Right ventricle myocardium inferior (tissue), 1 donor: ENCODE data around the gene ISCU. TPM values are rescaled to one million over a fixed set of nuclear protein-coding genes. Genes with fewer than 3 reads are reported as not detected.

Experiments
- ATAC-seq: fragments of 200-7000 bp; cut with Tn5 transposase; one replicate; pipeline ENCODE4 v1.9.1; 2020; ENCODE audit warnings: mild to moderate bottlenecking, moderate library complexity
- DNase-seq: peaks from one replicate; pipeline ENCODE4 v3.0.0; 2021; ENCODE audit errors: missing footprints
- intact Hi-C: fragments of 100-400 bp; cut with DNase I; formaldehyde crosslinking; loops from one replicate; pipeline ENCODE4 v1.11.0; 2022
- total RNA-seq: library from RNA; stranded (reverse); fragmentation: NEBNext Ultra II Directional; extraction: Animal tissue kit (Norgen Biotek cat#: 25700); gene quantifications from one replicate; pipeline ENCODE4 v1.2.1, GENCODE V29; 2021
- donor health status: DM: no; HTN: yes; CAD: no; lungs with severe emphysema.

Gene ISCU
- total RNA-seq, 1 donor from 2014 or later, result 444 TPM

GRCh38 chr12:108595711-108596647 lies 33.6 kb downstream of the ISCU start:
- ATAC-seq (no peak), DNase-seq (no peak)
- intact Hi-C loops, result no loop called here

DNA sequence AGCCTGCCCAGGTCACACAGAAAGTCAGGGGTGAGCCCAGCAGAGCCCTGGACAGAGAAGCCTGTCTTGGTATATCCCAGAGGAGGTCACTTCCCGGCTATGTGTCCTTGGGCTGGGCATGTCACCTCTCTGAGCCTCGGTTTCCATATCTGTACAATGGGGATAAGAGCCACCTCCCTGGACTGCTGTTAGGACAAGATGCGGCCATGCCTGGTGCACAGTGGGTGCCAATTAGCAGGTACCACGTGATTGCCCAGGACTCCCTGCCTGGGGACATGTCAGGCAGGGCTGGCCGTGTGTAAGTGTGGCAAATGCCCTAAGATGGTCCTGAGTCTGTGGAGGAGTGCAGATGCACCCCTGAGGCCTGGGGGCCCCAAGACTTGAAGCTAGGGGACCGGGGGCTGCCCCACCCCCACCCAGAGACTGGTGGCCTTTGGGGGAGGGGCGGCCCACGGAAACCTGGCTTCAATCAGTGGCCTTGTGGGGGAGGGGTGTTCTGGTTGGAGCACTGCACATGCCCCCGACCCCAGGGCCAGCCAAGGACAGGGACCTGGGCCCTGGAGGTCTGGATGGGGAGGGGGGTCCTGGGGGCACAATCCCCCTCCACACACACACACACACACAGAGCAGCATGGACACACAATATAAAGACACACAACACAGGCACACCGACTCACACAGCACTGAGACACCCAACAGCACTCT lies 34.6 kb downstream of the ISCU start:
- intact Hi-C loops, result no loop called here
- no peak for ATAC-seq
- DNase-seq, result no peak

DNA sequence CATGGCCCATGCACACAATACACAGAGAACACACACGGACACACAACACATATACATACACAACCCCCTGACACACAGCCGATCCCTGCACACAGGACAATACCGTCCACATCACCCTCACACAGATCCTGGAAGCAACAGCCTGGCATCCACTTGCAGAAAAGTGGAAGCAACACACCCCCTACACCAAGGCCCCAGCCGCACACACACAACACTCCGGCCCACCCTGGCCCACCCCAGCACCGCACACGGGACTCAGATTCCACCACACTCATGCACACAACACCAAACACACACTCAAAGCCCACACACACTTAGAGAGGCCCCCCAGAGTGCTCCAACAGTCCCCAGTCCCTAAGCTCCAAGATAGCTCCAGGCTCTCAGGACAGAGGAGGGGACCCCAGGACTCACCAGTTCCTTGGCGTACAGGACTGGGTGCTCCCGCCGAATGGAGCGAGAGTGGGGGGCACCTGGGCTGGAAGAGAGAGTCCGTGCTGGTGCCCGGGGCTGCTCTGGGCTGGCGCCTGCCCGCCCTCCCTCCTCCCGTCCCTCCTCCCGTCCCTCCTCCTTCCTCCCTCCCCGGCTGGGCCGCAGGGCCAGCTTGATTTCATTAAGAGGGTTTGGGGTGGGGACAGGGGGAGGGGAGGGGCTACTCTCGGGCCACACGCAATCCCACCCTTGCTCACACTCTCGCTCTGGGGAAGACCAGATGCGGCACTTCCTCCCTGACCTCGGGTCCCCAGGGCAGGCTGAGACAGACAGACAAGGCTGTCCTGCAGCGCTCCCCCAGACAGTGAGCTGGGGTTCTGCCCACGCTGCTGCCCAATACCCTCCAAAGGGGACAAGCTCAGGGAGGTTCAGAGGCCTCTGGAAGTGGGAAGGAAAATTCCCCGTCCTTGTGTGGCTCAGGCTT lies 35.4 kb downstream of the ISCU start, which contains the start of gene TMEM119:
TSS of gene TMEM119 (minus strand) at position 526 of the 913 bp plus-strand sequence. CDS start 5,701 bp downstream, outside the sequence.
- DNase-seq (peak; percentile 76), ATAC-seq (peak; percentile 63)
- intact Hi-C loops, result no loop called here

DNA sequence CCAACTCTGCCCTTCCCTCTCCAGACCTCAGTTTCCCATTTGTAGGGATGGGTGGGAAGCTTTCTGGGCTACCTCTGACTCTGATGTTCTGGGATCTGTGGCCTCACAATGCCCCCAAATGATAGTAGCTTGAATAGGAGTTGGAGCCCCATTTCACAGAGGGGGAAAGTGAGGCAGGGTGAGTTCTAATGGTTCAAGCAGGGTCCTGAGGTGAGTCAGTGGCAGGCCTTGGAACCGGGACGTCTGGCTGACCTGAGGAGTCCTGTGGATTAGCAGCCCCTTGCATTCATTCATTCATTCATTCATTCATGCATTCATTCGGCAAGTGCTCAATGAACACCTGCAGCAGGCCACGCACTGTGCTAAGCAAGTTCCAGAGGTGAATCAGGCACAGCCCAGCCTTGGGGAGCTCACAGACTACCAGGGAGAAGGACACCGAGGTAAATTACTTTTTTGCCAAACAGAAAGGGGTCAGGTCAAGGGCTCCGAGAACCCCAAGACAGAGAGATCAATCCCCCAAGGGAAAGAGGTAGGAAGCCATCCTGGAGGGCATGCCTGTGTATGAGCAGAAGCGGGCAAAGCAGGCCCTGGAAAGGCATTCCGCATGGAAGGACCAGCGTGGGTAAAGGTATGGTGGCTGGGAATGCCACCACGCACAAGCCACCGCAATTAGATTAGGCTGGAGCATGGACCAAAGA lies 36.3 kb downstream of the ISCU start:
- intact Hi-C loops, result no loop called here
- DNase-seq (no peak), ATAC-seq (no peak)

DNA sequence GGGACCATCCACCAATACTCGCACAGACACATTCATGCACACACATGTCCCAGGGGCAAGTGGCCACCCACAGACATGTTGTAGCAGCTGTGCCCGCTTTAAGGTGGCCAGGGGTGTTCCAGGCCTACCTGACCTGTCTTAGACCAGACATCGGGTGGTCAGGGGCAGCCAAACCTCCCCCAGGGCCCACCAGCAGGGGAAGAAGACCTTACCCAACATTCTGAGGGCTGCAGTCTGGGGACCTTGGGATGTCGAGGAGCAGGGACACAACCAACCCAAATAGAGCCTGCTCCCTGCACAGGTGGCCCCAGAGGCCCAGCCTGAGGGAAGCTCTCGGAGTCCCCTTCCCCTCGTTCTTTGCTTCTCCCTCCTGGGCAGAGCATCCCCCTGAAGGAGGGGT lies 37.1 kb downstream of the ISCU start:
- intact Hi-C loops, result no loop called here
- ATAC-seq (no peak), DNase-seq (no peak)

DNA sequence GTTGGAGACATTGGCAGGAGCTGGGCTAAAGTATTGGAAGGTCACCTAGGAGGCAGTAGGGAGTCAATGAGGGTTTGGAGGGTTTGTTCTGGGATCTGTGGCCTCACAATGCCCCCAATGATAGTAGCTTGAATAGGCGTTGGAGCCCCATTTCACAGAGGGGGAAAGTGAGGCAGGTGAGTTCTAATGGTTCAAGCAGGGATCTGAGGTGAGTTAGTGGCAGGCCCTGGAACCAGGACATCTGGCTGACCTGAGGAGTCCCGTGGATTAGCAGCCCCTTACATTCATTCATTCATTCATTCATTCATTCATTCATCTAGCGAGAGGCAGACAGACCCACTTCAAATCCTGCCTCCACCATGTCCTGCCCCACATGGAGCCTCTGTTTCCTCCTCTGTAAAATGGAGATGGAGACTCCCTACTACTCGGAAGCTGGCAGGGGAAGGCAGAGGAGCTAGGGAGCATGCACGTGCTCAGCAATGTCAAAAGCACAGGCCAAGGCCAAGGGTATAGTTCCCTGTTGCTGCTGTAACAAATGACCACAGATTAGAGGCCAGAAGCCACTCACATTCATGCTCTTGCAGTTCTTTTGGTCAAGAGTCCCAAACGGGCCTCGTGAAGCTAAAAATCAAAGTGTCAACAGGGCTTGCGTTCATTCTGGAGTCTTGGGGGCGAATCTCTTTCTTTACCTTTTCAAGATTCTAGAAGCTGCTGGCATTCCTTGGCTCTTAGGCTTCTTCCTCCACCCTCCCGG lies 37.7 kb downstream of the ISCU start:
- ATAC-seq (no peak), DNase-seq (no peak)
- intact Hi-C loops, result no loop called here

- ATAC-seq, result no peak
- no peak for DNase-seq
- intact Hi-C loops, result no loop called here
Measured at GRCh38 chr12:108600702-108601007, 38.3 kb downstream of the ISCU start.

- intact Hi-C loops, result no loop called here
- ATAC-seq (no peak), DNase-seq (no peak)
Measured at GRCh38 chr12:108602209-108602705, 39.9 kb downstream of the ISCU start.

DNA sequence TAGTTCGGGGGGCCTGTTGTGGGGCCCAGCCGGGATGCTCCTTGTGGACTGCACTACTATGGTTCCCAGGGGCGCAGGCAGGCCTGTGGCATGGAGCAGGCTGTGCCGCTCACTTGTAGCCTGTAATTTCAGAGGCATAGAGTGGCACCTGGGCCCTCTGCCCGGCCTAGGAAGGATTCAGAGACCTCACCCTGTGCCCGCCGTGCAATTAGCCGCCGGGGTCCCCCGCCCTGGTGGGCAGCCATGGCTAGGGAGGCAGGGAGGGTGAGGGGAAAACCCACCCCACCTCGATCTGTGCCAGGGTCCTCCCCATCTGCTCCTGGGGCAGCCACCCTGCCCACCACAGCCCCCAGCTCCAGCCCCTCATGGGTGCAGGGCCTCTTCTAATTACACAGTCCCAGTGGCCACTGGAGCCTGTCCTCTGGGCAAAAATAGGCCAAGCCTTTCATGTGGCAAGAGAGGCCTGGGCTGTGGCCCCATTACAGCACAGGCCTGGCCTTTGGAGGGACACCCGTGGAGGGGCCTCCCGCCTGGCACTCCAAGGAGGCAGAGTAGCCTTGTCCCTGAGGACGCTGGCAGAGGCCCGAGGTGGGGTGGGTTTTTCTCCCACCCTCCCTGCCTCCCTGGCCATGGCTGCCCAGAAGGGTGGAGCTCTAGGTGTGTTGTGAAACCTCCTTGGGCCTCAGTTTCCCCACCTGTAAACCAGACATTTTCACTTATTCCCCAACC lies 40.7 kb downstream of the ISCU start:
- no peak for ATAC-seq
- DNase-seq, result no peak
- intact Hi-C loops, result no loop called here

GRCh38 chr12:108603743-108604142 lies 41.3 kb downstream of the ISCU start:
- no peak for ATAC-seq
- intact Hi-C loops, result no loop called here
- no peak for DNase-seq

- no peak for DNase-seq
- no peak for ATAC-seq
- intact Hi-C loops, result no loop called here
Measured at GRCh38 chr12:108604208-108604941, 42.0 kb downstream of the ISCU start.

DNA sequence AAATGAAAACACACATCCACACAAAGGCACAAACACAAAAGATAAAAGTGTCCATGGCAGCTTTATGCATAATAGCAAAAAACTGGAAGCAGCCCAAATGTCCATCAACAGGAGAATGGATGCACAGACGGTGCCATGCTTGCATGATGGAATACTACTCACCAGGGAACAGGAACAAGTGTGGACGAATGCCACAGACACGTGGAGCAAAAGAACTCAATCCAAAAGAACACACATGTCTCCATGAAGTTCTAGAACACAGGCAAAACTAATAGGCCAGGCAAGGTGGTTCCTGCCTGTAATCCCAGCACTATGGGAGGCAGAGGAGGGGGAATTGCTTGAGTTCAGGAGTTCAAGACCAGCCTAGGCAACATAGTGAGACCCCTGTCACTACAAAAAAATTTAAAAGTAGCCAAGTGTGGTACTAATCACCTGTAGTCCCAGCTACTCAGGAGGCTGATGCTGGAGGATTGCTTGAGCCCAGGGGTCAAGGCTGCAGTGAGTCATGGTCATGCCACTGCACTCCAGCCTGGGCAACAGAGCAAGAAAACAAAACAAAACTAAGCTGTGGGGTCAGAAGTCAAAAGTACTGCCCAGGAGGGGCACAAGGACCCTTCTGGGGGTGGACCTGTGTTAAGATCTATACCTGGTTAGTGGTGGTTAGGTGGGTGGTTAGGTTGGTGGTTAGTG lies 42.7 kb downstream of the ISCU start:
- intact Hi-C loops, result no loop called here

DNA sequence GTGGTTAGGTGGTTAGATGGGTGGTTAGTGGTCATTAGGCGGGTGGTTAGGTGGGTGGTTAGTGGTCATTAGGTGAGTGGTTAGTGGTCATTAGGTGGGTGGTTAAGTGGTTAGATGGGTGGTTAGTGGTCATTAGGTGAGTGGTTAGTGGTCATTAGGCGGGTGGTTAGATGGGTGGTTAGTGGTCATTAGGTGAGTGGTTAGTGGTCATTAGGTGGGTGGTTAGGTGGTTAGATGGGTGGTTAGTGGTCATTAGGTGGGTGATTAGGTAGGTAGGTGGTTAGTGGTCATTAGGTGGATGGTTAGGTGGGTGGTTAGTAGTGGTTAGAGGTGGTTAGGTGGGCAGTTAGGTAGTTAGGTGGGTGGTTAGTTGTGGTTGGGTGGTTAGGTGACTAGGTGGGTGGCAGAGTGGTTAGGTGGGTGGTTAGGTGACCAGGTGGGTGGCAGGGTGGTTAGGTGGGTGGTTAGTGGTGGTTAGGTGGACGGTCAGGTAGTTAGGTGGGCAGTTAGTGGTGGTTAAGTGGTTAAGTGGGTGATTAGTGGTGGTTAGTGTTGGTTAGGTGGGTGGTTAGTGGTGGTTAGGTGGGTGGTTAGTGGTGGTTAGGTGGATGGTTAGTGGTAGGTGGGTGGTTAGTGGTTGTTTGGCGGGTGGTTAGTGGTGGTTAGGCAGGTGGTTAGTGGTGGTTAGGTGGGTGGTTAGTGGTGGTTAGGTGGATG lies 43.5 kb downstream of the ISCU start:
- DNase-seq (no peak), ATAC-seq (no peak)
- intact Hi-C loops, result no loop called here

More for the DNA sequence above, 42.7 kb downstream of the ISCU start:
- no peak for ATAC-seq
- no peak for DNase-seq

GRCh38 chr12:108606492-108606891 lies 44.1 kb downstream of the ISCU start:
- DNase-seq, result no peak
- intact Hi-C loops, result no loop called here

GRCh38 chr12:108607981-108608600 lies 45.7 kb downstream of the ISCU start:
- intact Hi-C loops, result no loop called here
- DNase-seq, result no peak
- no peak for ATAC-seq

More at GRCh38 chr12:108606492-108606891, 44.1 kb downstream of the ISCU start:
- ATAC-seq, result no peak
